ENCODE data around the gene LEFTY2.

DNA sequence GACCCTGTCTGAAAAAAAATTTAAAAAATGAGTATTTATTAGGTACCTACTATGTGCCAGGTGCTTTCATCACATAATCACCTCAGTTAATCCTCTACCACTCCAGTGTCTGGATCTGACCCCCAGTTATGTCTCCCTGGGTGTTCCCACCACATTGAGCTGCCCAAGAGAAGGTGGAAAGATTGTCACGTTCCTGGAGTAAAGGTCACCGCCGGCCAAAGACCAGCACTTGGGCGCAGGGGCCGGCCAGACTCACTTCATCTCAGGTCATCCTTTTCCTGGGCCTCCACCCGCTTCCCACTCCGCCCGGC, 17.7 kb downstream of the LEFTY2 start:
- TF ChIP-seq, protein P1, sequence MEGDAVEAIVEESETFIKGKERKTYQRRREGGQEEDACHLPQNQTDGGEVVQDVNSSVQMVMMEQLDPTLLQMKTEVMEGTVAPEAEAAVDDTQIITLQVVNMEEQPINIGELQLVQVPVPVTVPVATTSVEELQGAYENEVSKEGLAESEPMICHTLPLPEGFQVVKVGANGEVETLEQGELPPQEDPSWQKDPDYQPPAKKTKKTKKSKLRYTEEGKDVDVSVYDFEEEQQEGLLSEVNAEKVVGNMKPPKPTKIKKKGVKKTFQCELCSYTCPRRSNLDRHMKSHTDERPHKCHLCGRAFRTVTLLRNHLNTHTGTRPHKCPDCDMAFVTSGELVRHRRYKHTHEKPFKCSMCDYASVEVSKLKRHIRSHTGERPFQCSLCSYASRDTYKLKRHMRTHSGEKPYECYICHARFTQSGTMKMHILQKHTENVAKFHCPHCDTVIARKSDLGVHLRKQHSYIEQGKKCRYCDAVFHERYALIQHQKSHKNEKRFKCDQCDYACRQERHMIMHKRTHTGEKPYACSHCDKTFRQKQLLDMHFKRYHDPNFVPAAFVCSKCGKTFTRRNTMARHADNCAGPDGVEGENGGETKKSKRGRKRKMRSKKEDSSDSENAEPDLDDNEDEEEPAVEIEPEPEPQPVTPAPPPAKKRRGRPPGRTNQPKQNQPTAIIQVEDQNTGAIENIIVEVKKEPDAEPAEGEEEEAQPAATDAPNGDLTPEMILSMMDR (conservative IDR thresholded peaks at IDR 0.05; ENCODE audit: low read depth, low read length): no peak
- TF ChIP-seq POLR2A (IDR thresholded peaks at IDR 0.05; ENCODE audit: low read depth, low read length) (no peak), SMC3 (IDR thresholded peaks at IDR 0.05; ENCODE audit: low read depth, low read length) (no peak), MAZ (IDR thresholded peaks at IDR 0.05; ENCODE audit: borderline replicate concordance, low read depth, low read length) (no peak), CEBPB (IDR thresholded peaks at IDR 0.05; ENCODE audit: low read depth, low read length) (no peak), MXI1 (IDR thresholded peaks at IDR 0.05; ENCODE audit: borderline replicate concordance, low read depth, low read length) (no peak)
